OCI-LY1 (cell line): Measurements from ENCODE around the gene ANKRD33B.

Experiments
- H2AFZ ChIP-seq: fragments of 200-600 bp; sonication (generic), shearing (Covaris generic); 2 replicates; pipeline ENCODE4 v1.6.0; 2014; ENCODE audit warnings: antibody characterized with exemption, mild to moderate bottlenecking, low read length
- H3F3A ChIP-seq: fragments of 200-600 bp; sonication (generic), shearing (Covaris generic); 2 replicates; pipeline ENCODE4 v1.6.0; 2014; ENCODE audit warnings: mild to moderate bottlenecking, antibody characterized with exemption, low read length, moderate library complexity; ENCODE audit not compliant: insufficient read depth
- H3K27ac ChIP-seq: fragments of 200-600 bp; sonication (generic); 2 replicates; pipeline ENCODE4 v1.5.1; 2014; ENCODE audit warnings: low read length, mixed run types, mild to moderate bottlenecking, low read depth; ENCODE audit not compliant: poor library complexity, severe bottlenecking
- H3K27me3 ChIP-seq: fragments of 200-600 bp; sonication (generic); 2 replicates; pipeline ENCODE4 v1.6.0; 2014; ENCODE audit warnings: antibody characterized with exemption, mild to moderate bottlenecking, low read length, moderate library complexity; ENCODE audit not compliant: insufficient read depth
- H3K36me3 ChIP-seq: fragments of 200-600 bp; sonication (generic); 2 replicates; pipeline ENCODE4 v1.6.1; 2014; ENCODE audit warnings: mild to moderate bottlenecking, antibody characterized with exemption, low read length, moderate library complexity, mixed read lengths; ENCODE audit not compliant: insufficient read depth
- H3K4me1 ChIP-seq: fragments of 200-600 bp; sonication (generic); 2 replicates; pipeline ENCODE4 v1.5.1; 2014; ENCODE audit warnings: mild to moderate bottlenecking, low read length, moderate library complexity; ENCODE audit not compliant: insufficient read depth, severe bottlenecking
- H3K4me2 ChIP-seq: fragments of 200-600 bp; sonication (generic), shearing (Covaris generic); 2 replicates; pipeline ENCODE4 v1.6.1; 2014; ENCODE audit warnings: low read length
- H3K4me3 ChIP-seq: fragments of 200-600 bp; sonication (generic); 2 replicates; pipeline ENCODE4 v1.5.1; 2014; ENCODE audit warnings: low read length, low read depth, mild to moderate bottlenecking, mixed read lengths; ENCODE audit not compliant: poor library complexity, severe bottlenecking
- H3K79me2 ChIP-seq: fragments of 200-600 bp; shearing (Covaris generic); 2 replicates; pipeline ENCODE4 v1.6.1; 2016; ENCODE audit warnings: mixed run types, low read length, mixed read lengths; ENCODE audit not compliant: insufficient read depth
- H3K9ac ChIP-seq: fragments of 200-600 bp; sonication (generic), shearing (Covaris generic); 2 replicates; pipeline ENCODE4 v1.6.1; 2014; ENCODE audit warnings: mild to moderate bottlenecking, low read length, mixed read lengths
- H3K9me2 ChIP-seq: fragments of 200-600 bp; sonication (generic), shearing (Covaris generic); 2 replicates; pipeline ENCODE4 v1.6.1; 2014; ENCODE audit warnings: low read depth, mild to moderate bottlenecking, low read length, mixed read lengths
- H3K9me3 ChIP-seq: fragments of 200-600 bp; shearing (Covaris generic); 2 replicates; pipeline ENCODE4 v1.6.1; 2014; ENCODE audit warnings: low read length, mixed read lengths
- H4K20me1 ChIP-seq: fragments of 200-600 bp; sonication (generic), shearing (Covaris generic); 2 replicates; pipeline ENCODE4 v1.6.0; 2016; ENCODE audit warnings: mild to moderate bottlenecking, low read length; ENCODE audit not compliant: insufficient read depth
- EZH2 ChIP-seq: fragments of 200-600 bp; sonication (generic), shearing (Covaris generic); IDR thresholded peaks from 2 replicates; pipeline ENCODE4 v1.8.0; 2017; ENCODE audit warnings: borderline replicate concordance, mixed run types, mild to moderate bottlenecking, antibody characterized with exemption, low read length, moderate library complexity, mixed read lengths
- TF ChIP-seq, protein P1 (sequence below): fragments of 200-600 bp; sonication (generic), shearing (Covaris generic); IDR thresholded peaks from 2 replicates; pipeline ENCODE4 v1.5.1; 2017; ENCODE audit warnings: mild to moderate bottlenecking, antibody characterized with exemption, low read length, moderate library complexity, mixed read lengths

Gene ANKRD33B

DNA sequence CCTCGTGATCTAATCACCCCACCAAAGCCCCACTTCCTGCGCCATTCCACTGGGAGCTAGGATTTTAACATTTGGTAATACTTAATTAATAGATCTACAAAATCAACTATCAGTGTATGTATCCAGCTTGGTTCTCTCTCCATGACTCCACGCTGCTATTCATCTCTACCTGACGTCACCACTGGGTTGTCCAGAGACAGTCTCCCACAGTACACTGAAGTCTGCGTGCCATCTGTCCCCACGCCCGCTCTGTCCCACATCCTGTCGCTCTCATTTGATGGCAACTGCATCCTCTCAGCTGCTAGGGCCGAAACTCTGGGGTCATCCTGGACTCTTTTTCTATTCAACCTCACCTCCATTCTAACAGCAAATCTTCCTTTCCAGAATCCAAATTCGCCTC lies 53.2 kb downstream of the ANKRD33B start:
- H3K36me3 ChIP-seq: no peaks in the 10 kb centered on the region
- no peaks in the 10 kb centered on the region for H3K9me2 ChIP-seq
- H3K4me3 ChIP-seq: no peak overlapping the region
- no peak for TF ChIP-seq EZH2
- TF ChIP-seq, protein P1, sequence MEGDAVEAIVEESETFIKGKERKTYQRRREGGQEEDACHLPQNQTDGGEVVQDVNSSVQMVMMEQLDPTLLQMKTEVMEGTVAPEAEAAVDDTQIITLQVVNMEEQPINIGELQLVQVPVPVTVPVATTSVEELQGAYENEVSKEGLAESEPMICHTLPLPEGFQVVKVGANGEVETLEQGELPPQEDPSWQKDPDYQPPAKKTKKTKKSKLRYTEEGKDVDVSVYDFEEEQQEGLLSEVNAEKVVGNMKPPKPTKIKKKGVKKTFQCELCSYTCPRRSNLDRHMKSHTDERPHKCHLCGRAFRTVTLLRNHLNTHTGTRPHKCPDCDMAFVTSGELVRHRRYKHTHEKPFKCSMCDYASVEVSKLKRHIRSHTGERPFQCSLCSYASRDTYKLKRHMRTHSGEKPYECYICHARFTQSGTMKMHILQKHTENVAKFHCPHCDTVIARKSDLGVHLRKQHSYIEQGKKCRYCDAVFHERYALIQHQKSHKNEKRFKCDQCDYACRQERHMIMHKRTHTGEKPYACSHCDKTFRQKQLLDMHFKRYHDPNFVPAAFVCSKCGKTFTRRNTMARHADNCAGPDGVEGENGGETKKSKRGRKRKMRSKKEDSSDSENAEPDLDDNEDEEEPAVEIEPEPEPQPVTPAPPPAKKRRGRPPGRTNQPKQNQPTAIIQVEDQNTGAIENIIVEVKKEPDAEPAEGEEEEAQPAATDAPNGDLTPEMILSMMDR: no peak
- H3K9ac ChIP-seq: no peak overlapping the region
- H3K79me2 ChIP-seq: no peaks in the 10 kb centered on the region
- peaks cover 6% of the 10 kb centered on the region for H3K27me3 ChIP-seq
- no peaks in the 10 kb centered on the region for H3K9me3 ChIP-seq
- H3K4me1 ChIP-seq: no peaks in the 10 kb centered on the region
- H3K27ac ChIP-seq: no peak overlapping the region
- H3F3A ChIP-seq: no peaks in the 10 kb centered on the region
- H3K4me2 ChIP-seq: no peak overlapping the region
- H2AFZ ChIP-seq: no peak overlapping the region
- H4K20me1 ChIP-seq: no peaks in the 10 kb centered on the region

DNA sequence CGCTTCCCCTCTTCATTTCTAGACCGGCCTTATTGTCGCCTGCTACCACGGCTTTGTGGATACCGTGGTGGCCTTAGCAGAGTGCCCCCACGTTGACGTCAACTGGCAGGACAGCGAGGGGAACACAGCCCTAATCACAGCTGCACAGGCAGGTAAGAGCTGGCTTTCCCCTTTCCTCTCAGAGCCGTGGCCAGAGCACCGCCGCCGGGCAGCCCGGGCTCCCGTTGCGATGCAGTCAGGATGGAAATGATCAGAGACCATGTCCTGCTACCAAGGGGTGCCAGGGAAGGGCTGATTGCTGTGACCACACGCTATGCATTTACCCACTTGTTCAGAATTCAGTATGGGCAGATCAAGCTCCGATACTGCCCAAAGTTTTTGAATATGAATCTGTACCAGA lies 54.4 kb downstream of the ANKRD33B start:
- no peaks in the 10 kb centered on the region for H3K79me2 ChIP-seq

DNA sequence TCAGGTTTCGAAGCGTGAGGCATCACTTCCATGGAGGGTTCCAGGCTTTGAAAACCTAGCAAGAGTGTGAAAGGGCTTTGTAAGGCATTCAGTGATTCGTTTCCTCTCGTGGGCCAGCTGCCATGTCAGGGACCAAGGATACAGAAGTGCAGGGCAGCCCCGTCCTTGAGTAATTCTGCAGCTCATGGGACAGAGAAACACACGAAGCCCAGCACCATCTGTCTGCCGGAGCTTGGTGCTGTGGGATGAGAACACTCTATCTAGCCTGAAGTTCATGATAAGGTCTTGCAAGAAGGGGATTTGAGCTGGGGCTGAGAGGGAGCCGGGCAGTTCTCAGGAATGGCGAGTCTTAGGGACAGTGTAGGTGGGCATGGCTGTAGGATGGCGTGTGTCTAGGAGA lies 55.8 kb downstream of the ANKRD33B start:
- no peaks in the 10 kb centered on the region for H3K4me1 ChIP-seq
- H3K27me3 ChIP-seq: peaks cover 7% of the 10 kb centered on the region; the same call in 1 of the 2 replicates
- H2AFZ ChIP-seq: no peak overlapping the region
- no peaks in the 10 kb centered on the region for H3K9me3 ChIP-seq
- H3K4me2 ChIP-seq: no peak overlapping the region
- no peak overlapping the region for H3K27ac ChIP-seq
- H3K79me2 ChIP-seq: no peaks in the 10 kb centered on the region
- no peaks in the 10 kb centered on the region for H3K9me2 ChIP-seq
- H3K36me3 ChIP-seq: no peaks in the 10 kb centered on the region
- no peaks in the 10 kb centered on the region for H4K20me1 ChIP-seq
- H3K4me3 ChIP-seq: no peak overlapping the region
- H3K9ac ChIP-seq: no peak overlapping the region
- no peak for TF ChIP-seq EZH2
- TF ChIP-seq, protein P1: no peak
- H3F3A ChIP-seq: no peaks in the 10 kb centered on the region

More for the DNA sequence above, 54.4 kb downstream of the ANKRD33B start:
- no peaks in the 10 kb centered on the region for H3K9me2 ChIP-seq
- no peaks in the 10 kb centered on the region for H3K9me3 ChIP-seq
- no peaks in the 10 kb centered on the region for H3K36me3 ChIP-seq
- H3K9ac ChIP-seq: no peak overlapping the region
- H3K4me3 ChIP-seq: no peak overlapping the region
- H3K27ac ChIP-seq: no peak overlapping the region
- H2AFZ ChIP-seq: no peak overlapping the region
- no peaks in the 10 kb centered on the region for H3F3A ChIP-seq
- H3K4me1 ChIP-seq: no peaks in the 10 kb centered on the region
- peaks cover 8% of the 10 kb centered on the region for H3K27me3 ChIP-seq
- no peak overlapping the region for H3K4me2 ChIP-seq
- TF ChIP-seq, protein P1: no peak
- TF ChIP-seq EZH2: no peak
- H4K20me1 ChIP-seq: no peaks in the 10 kb centered on the region
